NCI-H748 (cell line): Measurements from ENCODE around the gene DISP3.

ENCODE experiments used
- DNase-seq: peaks from one replicate; lab custom pipeline; 2025; ENCODE audit not compliant: unreplicated experiment; lab: John Stamatoyannopoulos, UW

The DISP3 gene, protein sequence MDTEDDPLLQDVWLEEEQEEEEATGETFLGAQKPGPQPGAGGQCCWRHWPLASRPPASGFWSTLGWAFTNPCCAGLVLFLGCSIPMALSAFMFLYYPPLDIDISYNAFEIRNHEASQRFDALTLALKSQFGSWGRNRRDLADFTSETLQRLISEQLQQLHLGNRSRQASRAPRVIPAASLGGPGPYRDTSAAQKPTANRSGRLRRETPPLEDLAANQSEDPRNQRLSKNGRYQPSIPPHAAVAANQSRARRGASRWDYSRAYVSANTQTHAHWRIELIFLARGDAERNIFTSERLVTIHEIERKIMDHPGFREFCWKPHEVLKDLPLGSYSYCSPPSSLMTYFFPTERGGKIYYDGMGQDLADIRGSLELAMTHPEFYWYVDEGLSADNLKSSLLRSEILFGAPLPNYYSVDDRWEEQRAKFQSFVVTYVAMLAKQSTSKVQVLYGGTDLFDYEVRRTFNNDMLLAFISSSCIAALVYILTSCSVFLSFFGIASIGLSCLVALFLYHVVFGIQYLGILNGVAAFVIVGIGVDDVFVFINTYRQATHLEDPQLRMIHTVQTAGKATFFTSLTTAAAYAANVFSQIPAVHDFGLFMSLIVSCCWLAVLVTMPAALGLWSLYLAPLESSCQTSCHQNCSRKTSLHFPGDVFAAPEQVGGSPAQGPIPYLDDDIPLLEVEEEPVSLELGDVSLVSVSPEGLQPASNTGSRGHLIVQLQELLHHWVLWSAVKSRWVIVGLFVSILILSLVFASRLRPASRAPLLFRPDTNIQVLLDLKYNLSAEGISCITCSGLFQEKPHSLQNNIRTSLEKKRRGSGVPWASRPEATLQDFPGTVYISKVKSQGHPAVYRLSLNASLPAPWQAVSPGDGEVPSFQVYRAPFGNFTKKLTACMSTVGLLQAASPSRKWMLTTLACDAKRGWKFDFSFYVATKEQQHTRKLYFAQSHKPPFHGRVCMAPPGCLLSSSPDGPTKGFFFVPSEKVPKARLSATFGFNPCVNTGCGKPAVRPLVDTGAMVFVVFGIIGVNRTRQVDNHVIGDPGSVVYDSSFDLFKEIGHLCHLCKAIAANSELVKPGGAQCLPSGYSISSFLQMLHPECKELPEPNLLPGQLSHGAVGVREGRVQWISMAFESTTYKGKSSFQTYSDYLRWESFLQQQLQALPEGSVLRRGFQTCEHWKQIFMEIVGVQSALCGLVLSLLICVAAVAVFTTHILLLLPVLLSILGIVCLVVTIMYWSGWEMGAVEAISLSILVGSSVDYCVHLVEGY (N-terminal part only)

GRCh38 chr1:11478571-11479374, at the start of gene DISP3:
TSS of gene DISP3 (plus strand) at chr1:11479155. CDS start at chr1:11500993, 21,838 bp downstream.
- peak; percentile 89 for DNase-seq

- no peak for DNase-seq
These were observed 49.7 kb upstream of the DISP3 start for GRCh38 chr1:11429226-11429625.

DNA sequence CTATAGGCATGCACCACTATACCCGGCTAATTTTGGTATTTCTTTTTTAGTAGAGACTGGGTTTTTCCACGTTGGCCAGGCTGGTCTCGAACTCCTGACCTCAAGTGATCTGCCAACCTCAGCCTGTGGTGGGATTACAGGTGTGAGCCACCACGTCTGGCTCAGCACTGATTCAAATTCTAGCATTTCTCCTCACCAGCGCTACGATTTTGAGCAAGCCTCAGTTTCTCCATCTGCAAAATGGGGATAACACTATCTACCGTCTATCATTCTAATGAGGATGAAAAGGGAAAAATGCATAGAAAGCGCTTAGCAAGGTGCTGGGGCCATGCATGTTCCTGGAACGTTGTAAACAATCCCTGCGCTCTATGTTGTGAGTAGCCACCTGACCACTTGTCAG, 49.0 kb upstream of the DISP3 start:
- DNase-seq: no peak

DNA sequence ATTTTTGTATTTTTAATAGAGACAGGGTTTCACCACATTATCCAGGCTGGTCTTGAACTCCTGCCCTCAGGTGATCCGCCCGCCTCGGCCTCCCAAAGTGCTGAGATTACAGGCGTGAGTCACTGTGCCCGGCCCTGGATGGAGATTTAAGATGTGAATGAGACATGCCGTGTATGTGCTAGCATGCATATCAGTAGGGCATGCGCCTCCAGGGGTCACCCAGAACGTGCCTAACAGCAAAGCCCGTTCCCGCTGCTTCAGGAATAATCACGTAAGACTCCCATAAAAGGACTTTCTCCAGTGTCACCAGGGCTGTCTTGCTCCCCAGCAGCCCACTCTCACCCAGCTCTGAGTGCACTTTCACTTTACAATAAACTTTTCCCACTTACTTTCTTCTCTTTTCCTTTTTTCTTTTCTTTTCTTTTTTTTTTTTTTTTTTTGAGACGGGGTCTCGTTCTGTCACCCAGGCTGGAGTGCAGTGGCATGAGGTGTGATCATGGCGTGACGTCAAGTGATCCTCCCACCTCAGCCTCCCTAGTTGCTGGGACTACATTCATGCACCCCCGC, 46.9 kb upstream of the DISP3 start:
- no peak for DNase-seq

- no peak for DNase-seq
These were observed 46.4 kb upstream of the DISP3 start for GRCh38 chr1:11432526-11432925.

DNA sequence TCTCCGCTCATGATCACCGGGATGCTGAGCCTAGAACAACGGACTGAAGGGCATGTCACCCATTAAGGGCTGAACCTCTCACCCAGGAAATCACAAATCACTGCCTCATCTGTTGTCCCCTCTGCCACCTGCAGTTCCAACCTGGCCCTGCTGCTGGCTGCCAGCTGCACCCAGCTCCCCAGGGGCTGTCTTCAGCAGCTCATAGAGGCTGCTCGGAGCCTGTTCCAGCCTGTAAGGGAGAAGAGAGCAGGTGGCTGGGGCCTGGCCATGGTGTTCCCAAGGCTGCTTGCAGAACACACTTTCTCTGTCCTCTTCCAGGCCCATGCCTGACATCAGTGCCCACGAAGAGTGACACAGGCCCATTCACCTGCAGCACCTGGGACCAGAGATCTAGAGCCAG, 44.5 kb upstream of the DISP3 start:
- DNase-seq: no peak

DNA sequence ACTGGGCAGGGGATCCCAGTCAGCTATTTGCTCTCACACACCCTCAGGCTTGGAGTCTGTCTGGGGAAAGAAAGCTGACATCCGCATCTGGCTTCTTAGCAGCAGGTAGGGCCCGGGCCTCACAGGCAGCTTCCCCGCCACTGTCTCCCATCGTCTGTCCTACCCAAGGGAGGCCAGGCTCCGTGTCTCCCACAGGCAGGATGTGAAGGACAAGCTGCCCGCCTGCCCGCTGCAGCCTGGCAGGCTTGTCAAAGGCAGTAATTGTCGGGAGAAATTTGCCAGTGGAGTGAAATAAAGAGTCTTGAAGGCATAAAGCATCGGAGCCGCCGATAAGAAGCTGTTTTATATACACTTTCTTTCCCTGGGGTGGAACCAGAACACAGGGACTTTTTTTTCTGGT, 44.0 kb upstream of the DISP3 start:
- DNase-seq: no peak

GRCh38 chr1:11438996-11439395, 40.0 kb upstream of the DISP3 start:
- no peak for DNase-seq

- DNase-seq: no peak
These were observed 37.6 kb upstream of the DISP3 start for GRCh38 chr1:11441211-11441952.

DNA sequence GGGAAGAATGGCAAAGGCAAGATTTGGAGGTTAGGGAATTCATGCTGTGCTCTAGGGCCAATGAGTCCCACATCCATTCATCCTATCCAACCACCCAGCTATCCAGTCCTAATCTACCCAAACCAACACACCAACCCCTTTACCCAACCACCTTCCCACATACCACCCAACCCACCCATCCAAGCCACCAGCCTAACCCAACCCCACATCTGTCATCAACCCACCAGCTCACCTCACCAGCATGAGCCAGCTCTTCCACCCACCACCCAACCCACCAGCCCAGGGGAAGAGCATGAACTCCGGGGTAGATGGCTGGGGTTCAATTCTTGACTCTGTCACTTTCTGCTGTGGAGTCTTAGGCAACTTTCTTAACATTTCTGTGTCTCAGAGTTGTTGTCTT, 35.9 kb upstream of the DISP3 start:
- DNase-seq: no peak

DNA sequence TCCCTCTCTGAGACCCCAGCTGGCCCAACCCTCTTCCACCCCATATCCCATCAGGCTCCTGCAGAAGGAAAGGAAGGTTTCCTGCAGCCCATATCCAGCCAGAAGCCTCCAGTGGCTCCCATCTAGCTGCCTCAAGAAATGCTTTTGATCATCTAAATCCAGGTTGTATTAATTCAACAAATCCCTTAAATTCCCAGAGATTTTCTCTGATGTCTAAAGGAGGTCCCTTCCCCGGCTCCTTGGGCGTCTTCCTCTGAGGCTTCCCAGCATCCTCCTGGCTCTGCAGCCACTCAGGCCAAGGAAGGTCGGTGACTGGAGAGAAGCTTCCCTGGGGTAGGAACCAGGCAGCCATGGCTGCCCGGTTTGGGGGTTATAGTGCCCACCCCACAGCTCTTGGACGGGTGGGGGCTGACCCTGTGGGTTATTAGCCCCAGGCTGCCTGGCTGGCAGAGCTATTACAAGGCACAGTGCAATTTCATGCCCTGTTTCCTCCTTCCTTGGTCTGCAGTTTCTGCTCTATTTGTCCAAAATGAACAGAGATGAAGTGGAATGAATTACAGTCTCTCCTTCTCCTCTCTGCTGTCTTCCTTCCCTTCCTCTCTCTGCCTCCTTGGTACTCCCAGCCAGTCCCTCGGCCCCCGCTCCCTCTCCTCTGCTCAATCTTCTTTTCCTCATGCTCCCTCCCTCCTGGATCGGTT, 34.8 kb upstream of the DISP3 start:
- DNase-seq: no peak

- no peak for DNase-seq
These were observed 34.0 kb upstream of the DISP3 start for GRCh38 chr1:11444907-11445306.

DNA sequence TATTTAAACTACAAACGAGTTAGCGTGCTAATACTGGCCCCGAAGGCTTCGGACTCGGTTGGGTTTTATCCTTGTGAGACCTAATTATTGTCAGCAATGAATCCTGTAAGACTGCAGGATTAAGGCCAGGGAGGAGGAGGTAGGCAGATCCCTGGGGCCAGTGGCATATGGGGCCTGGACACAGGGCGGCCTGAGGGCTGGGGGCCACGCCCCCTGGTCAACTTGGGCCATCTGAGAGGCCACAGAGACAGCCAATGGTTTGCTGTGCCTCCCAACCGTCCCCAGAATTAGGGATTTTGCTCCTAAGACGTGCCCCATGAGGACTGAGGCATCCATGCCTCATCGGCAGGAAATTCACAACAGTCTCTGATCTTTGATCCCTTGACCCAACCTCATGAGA, 31.1 kb upstream of the DISP3 start:
- no peak for DNase-seq

GRCh38 chr1:11448373-11449099, 30.4 kb upstream of the DISP3 start:
- DNase-seq: no peak

DNA sequence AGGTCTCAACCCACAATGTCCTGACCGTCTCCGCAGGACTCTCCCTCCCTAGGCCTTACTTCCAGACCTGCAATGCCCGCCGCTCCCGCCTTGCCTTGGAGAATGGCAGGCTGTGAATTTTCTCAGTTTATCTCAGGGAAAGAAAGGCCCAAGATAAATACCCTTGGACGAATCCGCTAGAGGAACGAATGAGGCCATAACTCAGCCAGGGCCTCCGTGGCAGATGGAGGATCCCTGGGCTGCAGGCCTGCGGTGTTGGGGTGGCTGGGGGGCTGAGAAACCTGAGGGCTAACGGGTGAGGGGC, 29.9 kb upstream of the DISP3 start:
- DNase-seq: no peak

DNA sequence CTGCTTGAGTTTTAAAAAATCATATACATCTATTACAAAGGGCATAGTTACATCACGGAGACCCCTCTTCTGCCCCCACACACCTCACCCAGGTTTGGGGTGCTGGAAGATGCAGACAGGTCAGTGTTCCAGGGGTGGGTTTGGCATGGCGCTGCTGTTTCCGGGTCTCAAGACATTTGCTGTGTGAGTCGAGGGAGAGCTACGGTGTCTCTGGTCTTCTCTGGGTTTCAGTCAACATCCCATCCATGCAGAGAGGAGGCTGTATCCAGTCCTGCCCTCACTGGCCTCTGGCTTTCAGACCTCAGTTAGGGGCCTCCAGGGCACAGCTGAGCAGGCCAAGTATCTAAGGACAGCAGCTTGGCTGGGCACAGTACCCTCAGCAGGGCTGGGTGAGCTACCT, 28.6 kb upstream of the DISP3 start:
- DNase-seq: no peak

DNA sequence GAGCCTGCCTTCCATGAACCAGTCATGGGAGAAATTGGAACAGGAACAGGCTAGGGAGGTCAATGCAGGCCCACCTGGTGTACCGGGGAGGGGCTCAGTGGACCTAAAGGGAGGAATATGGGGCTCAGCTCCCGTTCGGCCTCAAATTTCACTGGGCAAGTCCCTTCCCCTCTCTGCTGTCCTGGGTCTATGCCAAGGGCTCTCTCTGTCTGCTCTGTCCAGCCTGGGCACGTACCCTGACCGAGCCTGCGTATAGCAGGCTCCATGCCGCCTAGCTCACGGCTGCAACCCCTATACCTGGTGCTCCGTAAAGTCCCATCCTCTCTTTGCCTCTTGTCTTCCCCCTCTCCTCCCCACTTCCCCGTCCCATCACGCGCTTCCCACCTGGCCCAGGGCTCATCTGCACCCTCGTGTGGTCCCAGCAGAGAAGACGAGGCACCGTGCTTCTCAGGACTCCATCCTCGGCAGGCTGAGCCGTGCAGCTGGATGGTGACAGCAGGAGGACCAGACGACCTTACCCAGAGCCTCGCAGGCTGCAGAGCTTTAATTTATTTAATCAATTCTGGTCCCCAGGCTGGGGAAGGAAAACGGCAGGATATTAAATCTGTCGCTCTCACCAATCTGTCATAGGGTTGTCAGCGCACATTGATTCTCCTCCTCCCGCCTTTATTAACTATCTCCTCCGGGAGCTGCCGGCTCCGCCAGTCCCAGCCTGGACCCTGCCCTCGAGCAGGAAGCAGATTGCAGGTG, 25.0 kb upstream of the DISP3 start:
- DNase-seq: peak; percentile 10
